Panc1 (cell line): ENCODE results near the gene PADI1. TPM values are rescaled to one million over a fixed set of nuclear protein-coding genes. Genes with fewer than 3 reads are reported as not detected.

Experiments
- ATAC-seq: fragments of 200-7000 bp; cut with Tn5 transposase; 2 replicates; pipeline ENCODE4 v1.9.1; 2020; ENCODE audit warnings: mild to moderate bottlenecking, moderate library complexity
- BruUV-seq: library from RNA; stranded (reverse); fragments of 400-500 nt; replicated peaks from 2 replicates; lab custom pipeline; 2021; lab: Mats Ljungman, UMichigan
- CTCF ChIA-PET: fragments of 300-600 bp; sonication (Branson Sonifier 250); formaldehyde crosslinking; loops from one replicate; lab custom pipeline; 2022; ENCODE audit warnings: antibody characterized with exemption; lab: Charles Lee
- POLR2A ChIA-PET: fragments of 300-600 bp; sonication (Branson Sonifier 250); formaldehyde crosslinking; loops from one replicate; lab custom pipeline; 2022; ENCODE audit warnings: antibody characterized with exemption; lab: Charles Lee
- DNase-seq: peaks from one replicate; pipeline ENCODE4 v3.0.0-alpha.2; 2010; ENCODE audit warnings: low read depth, low spot score
- H3K27ac ChIP-seq: 2 replicates; pipeline ENCODE4 v1.5.1; 2011; ENCODE audit warnings: mild to moderate bottlenecking, low read length, inconsistent platforms
- H3K27me3 ChIP-seq: fragments of 200-500 bp; sonication (Bioruptor generic); 2 replicates; pipeline ENCODE4 v1.6.0; 2014; ENCODE audit warnings: low read length, inconsistent platforms; ENCODE audit not compliant: control insufficient read depth, insufficient read depth
- H3K36me3 ChIP-seq: fragments of 200-500 bp; sonication (Bioruptor generic); 2 replicates; pipeline ENCODE4 v1.5.1; 2014; ENCODE audit warnings: inconsistent platforms, mild to moderate bottlenecking, low read length, moderate library complexity; ENCODE audit not compliant: control insufficient read depth, insufficient read depth
- H3K4me1 ChIP-seq: 2 replicates; pipeline ENCODE4 v1.5.1; 2011; ENCODE audit warnings: inconsistent platforms, mild to moderate bottlenecking, low read length, moderate library complexity; ENCODE audit not compliant: control insufficient read depth, insufficient read depth
- H3K4me3 ChIP-seq, 2 experiments: 2 replicates each; pipeline ENCODE4 v1.5.1; 2011 to 2012; ENCODE audit warnings: low read depth in 2 of 2, low read length in 2 of 2, mild to moderate bottlenecking in 2 of 2, inconsistent platforms in 1 of 2, moderate library complexity in 1 of 2
- H3K9me3 ChIP-seq: fragments of 200-500 bp; sonication (Bioruptor generic); 2 replicates; pipeline ENCODE4 v1.5.1; 2014; ENCODE audit warnings: low read depth, mild to moderate bottlenecking, inconsistent platforms, low read length, moderate library complexity; ENCODE audit not compliant: control insufficient read depth, insufficient read depth
- CTCF ChIP-seq: fragments of 450-650 bp; IDR thresholded peaks from 2 replicates; pipeline ENCODE4 v1.5.1; 2017; ENCODE audit warnings: mild to moderate bottlenecking
- POLR2AphosphoS5 ChIP-seq: IDR thresholded peaks from 2 replicates; pipeline ENCODE4 v1.6.1; 2012; ENCODE audit warnings: mild to moderate bottlenecking, low read depth, low read length, moderate library complexity
- REST ChIP-seq, 2 experiments: IDR thresholded peaks; 2 replicates each; pipeline ENCODE4 v1.6.1; 2011 to 2012; ENCODE audit warnings: low read depth in 2 of 2, control low read depth in 1 of 2, low read length in 1 of 2, mild to moderate bottlenecking in 1 of 2, moderate library complexity in 1 of 2; ENCODE audit not compliant: insufficient read depth in 1 of 2
- SIN3A ChIP-seq: IDR thresholded peaks from 2 replicates; pipeline ENCODE4 v1.6.1; 2012; ENCODE audit warnings: low read depth, mild to moderate bottlenecking, low read length, moderate library complexity, borderline replicate concordance; ENCODE audit not compliant: insufficient read depth
- TCF7L2 ChIP-seq: IDR thresholded peaks from 2 replicates; pipeline ENCODE4 v1.6.1; 2011; ENCODE audit warnings: mild to moderate bottlenecking, low read depth, low read length, inconsistent platforms
- in situ Hi-C: cut with HindIII; loops from 2 replicates; pipeline ENCODE4 v1.10.0; 2016; ENCODE audit warnings: low sequenced_read_pairs, low pct_unique_long_range_greater_than_20kb
- intact Hi-C: fragments of 100-400 bp; cut with micrococcal nuclease; formaldehyde crosslinking; loops from one replicate; pipeline ENCODE4 v1.10.0; 2022; ENCODE audit not compliant: unreplicated experiment
- total RNA-seq: library from RNA; stranded (reverse); gene quantifications from one replicate; pipeline ENCODE4 v1.2.1, GENCODE V29; 2021; ENCODE audit not compliant: unreplicated experiment

PADI1 gene
- total RNA-seq, 1 experiment from 2014 or later: 2.3 TPM

- H3K4me3 ChIP-seq: no peak overlapping the region
- ChIA-PET CTCF (no interaction called here), POLR2A (no interaction called here)
- no peaks in the 10 kb centered on the region for H3K36me3 ChIP-seq
- intact Hi-C loops (no loop called here), in situ Hi-C loops (no loop called here)
- ATAC-seq: no peak
- H3K4me1 ChIP-seq: peaks cover 41% of the 10 kb centered on the region
- BruUV-seq: no TSS peak
- no peaks in the 10 kb centered on the region for H3K9me3 ChIP-seq
- no peak for DNase-seq
- no peaks in the 10 kb centered on the region for H3K27me3 ChIP-seq
- TF ChIP-seq CTCF (no peak), REST (IDR thresholded peaks at IDR 0.05; ENCODE audit: insufficient read depth in 1 of 2, low read depth in 2 of 2, low read length in 1 of 2) (no peak), SIN3A (no peak), POLR2AphosphoS5 (no peak), TCF7L2 (no peak)
- H3K27ac ChIP-seq: peak overlapping the region; percentile 89
Observed at GRCh38 chr1:17194615-17195528, 10.1 kb upstream of the PADI1 start.

GRCh38 chr1:17195731-17196130 is 9.2 kb upstream of the PADI1 start:
- H3K4me3 ChIP-seq: no peak overlapping the region
- DNase-seq (no peak), ATAC-seq (no peak)
- BruUV-seq: no TSS peak
- POLR2A ChIA-PET: no interaction called here
- TF ChIP-seq SIN3A (no peak), TCF7L2 (no peak), REST (IDR thresholded peaks at IDR 0.05; ENCODE audit: insufficient read depth in 1 of 2, low read depth in 2 of 2, low read length in 1 of 2) (no peak), POLR2AphosphoS5 (no peak), CTCF (no peak)
- H3K27ac ChIP-seq: peak overlapping the region; percentile 89
- H3K27me3 ChIP-seq: no peaks in the 10 kb centered on the region
- in situ Hi-C loops (no loop called here), intact Hi-C loops (no loop called here)
- H3K4me1 ChIP-seq: peaks cover 45% of the 10 kb centered on the region
- H3K36me3 ChIP-seq: no peaks in the 10 kb centered on the region
- CTCF ChIA-PET: interaction anchor here (1.1 kb wide), 1 partner anchor 12 kb away, joined by 3 read pairs; no protein-coding TSS in a partner anchor
- no peaks in the 10 kb centered on the region for H3K9me3 ChIP-seq
